ENCODE measurements around the gene ARHGEF17.

Gene ARHGEF17

DNA sequence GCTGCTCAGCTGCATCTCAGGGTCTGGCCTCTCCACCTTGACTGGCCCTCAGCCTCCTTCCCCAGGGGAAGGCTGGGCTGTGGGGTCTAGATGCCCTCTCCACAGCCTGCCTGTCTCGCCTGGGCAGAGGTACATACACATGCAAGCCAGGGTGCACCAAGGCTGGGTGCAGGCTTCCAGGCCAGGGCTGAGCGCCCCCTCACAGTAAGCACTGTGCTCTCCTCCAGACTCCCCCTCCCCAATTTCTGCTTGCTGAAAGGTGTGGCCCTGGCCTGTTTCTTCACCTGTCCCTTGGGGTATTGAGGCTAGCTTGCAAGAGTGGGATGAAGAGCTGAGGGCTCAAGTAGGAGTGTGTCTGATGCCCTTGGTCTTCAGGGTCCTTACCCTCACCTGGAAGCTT is 90.6 kb downstream of the ARHGEF17 start:
- no peak for DNase-seq (ENCODE audit: low read depth)
- no peak overlapping the region for H3K4me3 ChIP-seq (ENCODE audit: low read depth, low read length)
- TF ChIP-seq, protein P1, sequence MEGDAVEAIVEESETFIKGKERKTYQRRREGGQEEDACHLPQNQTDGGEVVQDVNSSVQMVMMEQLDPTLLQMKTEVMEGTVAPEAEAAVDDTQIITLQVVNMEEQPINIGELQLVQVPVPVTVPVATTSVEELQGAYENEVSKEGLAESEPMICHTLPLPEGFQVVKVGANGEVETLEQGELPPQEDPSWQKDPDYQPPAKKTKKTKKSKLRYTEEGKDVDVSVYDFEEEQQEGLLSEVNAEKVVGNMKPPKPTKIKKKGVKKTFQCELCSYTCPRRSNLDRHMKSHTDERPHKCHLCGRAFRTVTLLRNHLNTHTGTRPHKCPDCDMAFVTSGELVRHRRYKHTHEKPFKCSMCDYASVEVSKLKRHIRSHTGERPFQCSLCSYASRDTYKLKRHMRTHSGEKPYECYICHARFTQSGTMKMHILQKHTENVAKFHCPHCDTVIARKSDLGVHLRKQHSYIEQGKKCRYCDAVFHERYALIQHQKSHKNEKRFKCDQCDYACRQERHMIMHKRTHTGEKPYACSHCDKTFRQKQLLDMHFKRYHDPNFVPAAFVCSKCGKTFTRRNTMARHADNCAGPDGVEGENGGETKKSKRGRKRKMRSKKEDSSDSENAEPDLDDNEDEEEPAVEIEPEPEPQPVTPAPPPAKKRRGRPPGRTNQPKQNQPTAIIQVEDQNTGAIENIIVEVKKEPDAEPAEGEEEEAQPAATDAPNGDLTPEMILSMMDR (IDR thresholded peaks at IDR 0.05; ENCODE audit: control insufficient read depth, extremely low read depth, insufficient read depth), result no peak

GRCh38 chr11:73399159-73399590 is 91.1 kb downstream of the ARHGEF17 start:
- no peak overlapping the region for H3K4me3 ChIP-seq (ENCODE audit: low read depth, low read length)
- TF ChIP-seq, protein P1 (IDR thresholded peaks at IDR 0.05; ENCODE audit: control insufficient read depth, extremely low read depth, insufficient read depth), result no peak
- no peak for DNase-seq (ENCODE audit: low read depth)

- DNase-seq (ENCODE audit: low read depth), result no peak
- TF ChIP-seq, protein P1 (IDR thresholded peaks at IDR 0.05; ENCODE audit: control insufficient read depth, extremely low read depth, insufficient read depth), result no peak
- no peak overlapping the region for H3K4me3 ChIP-seq (ENCODE audit: low read depth, low read length)
Observed at GRCh38 chr11:73399636-73400035, 91.6 kb downstream of the ARHGEF17 start.

GRCh38 chr11:73400293-73400692 is 92.2 kb downstream of the ARHGEF17 start:
- no peak for DNase-seq (ENCODE audit: low read depth)
- TF ChIP-seq, protein P1 (IDR thresholded peaks at IDR 0.05; ENCODE audit: control insufficient read depth, extremely low read depth, insufficient read depth), result no peak
- no peak overlapping the region for H3K4me3 ChIP-seq (ENCODE audit: low read depth, low read length)

GRCh38 chr11:73401217-73401923 is 93.3 kb downstream of the ARHGEF17 start:
- no peak overlapping the region for H3K4me3 ChIP-seq (ENCODE audit: low read depth, low read length)
- TF ChIP-seq, protein P1 (IDR thresholded peaks at IDR 0.05; ENCODE audit: control insufficient read depth, extremely low read depth, insufficient read depth), result no peak
- DNase-seq (ENCODE audit: low read depth), result no peak

DNA sequence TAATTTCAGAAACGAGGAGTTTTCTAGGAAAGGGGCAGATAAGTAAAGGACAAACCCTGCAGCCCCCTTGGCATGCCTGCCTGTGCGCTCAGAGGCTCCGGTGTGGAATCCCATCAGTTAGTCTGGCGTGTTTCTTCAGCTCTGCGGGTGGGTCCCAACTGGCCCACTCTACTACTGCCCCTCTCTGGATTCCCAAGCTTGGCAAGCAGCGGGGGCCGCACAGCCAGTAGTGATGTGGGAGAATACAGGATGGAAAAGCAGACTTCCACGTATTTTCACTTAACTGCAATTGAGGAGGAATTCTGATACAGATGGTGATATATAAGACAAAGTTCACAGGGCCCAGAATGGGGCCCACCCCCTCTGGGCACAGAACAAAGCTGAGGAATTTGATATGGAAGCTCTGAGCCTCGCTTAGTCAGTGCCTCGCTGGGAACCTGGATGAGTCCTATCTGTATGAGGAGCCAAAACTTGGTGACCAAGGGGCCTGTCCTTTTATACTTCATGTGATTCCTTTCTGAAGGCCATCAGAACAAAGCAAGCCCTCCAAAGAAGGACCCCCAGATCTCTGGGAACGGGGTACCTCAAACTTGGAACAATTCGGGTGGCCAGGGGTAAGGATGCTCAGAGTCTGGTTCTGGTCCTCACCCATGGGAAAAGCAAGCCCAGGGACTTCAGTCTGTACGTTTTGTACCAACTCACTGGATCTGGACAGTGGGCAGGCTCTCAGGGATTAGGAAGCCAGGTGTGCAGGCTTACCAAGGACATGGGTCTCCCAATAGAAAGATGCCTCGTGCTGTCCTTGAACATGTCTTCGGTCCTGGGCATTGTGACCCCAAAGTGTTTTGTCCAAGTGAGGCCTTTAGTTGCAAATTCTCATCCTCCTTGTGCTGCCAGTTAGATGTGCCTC is 94.1 kb downstream of the ARHGEF17 start:
- no peak overlapping the region for H3K4me3 ChIP-seq (ENCODE audit: low read depth, low read length)
- no peak for DNase-seq (ENCODE audit: low read depth)
- TF ChIP-seq, protein P1 (IDR thresholded peaks at IDR 0.05; ENCODE audit: control insufficient read depth, extremely low read depth, insufficient read depth), result no peak

Data from LNCaP clone FGC (cell line).